Daoy (cell line): ENCODE measurements around the gene KIF5A. TPM values are rescaled to one million over a fixed set of nuclear protein-coding genes. Genes with fewer than 3 reads are reported as not detected.

Source experiments
- DNase-seq: peaks from one replicate; pipeline ENCODE4 v3.0.0-alpha.2; 2015; ENCODE audit warnings: low read depth
- total RNA-seq: library from RNA; depleted of rRNA; stranded (reverse); fragments of >200 nt; shearing (Covaris generic); gene quantifications from 2 replicates; pipeline ENCODE4 v1.2.3, GENCODE V29; 2014

KIF5A gene
- total RNA-seq, 1 experiment from 2014 or later, result 0.69 TPM

- no peak for DNase-seq
These were observed 13.9 kb upstream of the KIF5A start for GRCh38 chr12:57535764-57536596.

GRCh38 chr12:57536597-57536942 is 13.3 kb upstream of the KIF5A start:
- no peak for DNase-seq

- no peak for DNase-seq
These were observed 10.6 kb upstream of the KIF5A start for GRCh38 chr12:57539134-57539768.

GRCh38 chr12:57541001-57541400 is 8.8 kb upstream of the KIF5A start:
- DNase-seq, result no peak

- DNase-seq, result no peak
These were observed 8.1 kb upstream of the KIF5A start for GRCh38 chr12:57541717-57542116.

- DNase-seq, result no peak
These were observed 6.3 kb upstream of the KIF5A start for GRCh38 chr12:57543581-57543980.

- DNase-seq, result peak; percentile 31
These were observed 3.9 kb upstream of the KIF5A start for GRCh38 chr12:57545809-57546437.

- peak; percentile 99 for DNase-seq
These were observed 3.2 kb upstream of the KIF5A start, which contains the start of gene DCTN2 for GRCh38 chr12:57546438-57547287. TSS of gene DCTN2 (minus strand) at chr12:57547192. CDS start at chr12:57547063, 129 bp downstream.

- DNase-seq, result no peak
These were observed 2.4 kb upstream of the KIF5A start for GRCh38 chr12:57547288-57548012.

- DNase-seq, result no peak
These were observed 1.9 kb upstream of the KIF5A start for GRCh38 chr12:57548013-57548315.

- no peak for DNase-seq
These were observed 1.4 kb upstream of the KIF5A start for GRCh38 chr12:57548488-57548887.

GRCh38 chr12:57549203-57549908 is 488 bp upstream of the KIF5A start:
- DNase-seq, result no peak

- no peak for DNase-seq
These were observed 1.1 kb downstream of the KIF5A start for GRCh38 chr12:57550641-57551549.

GRCh38 chr12:57551637-57552305 is 1.9 kb downstream of the KIF5A start:
- DNase-seq, result no peak

- DNase-seq, result no peak
These were observed 2.4 kb downstream of the KIF5A start for GRCh38 chr12:57552306-57552651.

GRCh38 chr12:57552835-57553313 is 3.0 kb downstream of the KIF5A start:
- DNase-seq, result peak; percentile 74

- DNase-seq, result no peak
These were observed 3.7 kb downstream of the KIF5A start for GRCh38 chr12:57553343-57554202.

- DNase-seq, result no peak
These were observed 4.6 kb downstream of the KIF5A start for GRCh38 chr12:57554453-57554852.
